ENCODE results near the gene METTL26.

DNA sequence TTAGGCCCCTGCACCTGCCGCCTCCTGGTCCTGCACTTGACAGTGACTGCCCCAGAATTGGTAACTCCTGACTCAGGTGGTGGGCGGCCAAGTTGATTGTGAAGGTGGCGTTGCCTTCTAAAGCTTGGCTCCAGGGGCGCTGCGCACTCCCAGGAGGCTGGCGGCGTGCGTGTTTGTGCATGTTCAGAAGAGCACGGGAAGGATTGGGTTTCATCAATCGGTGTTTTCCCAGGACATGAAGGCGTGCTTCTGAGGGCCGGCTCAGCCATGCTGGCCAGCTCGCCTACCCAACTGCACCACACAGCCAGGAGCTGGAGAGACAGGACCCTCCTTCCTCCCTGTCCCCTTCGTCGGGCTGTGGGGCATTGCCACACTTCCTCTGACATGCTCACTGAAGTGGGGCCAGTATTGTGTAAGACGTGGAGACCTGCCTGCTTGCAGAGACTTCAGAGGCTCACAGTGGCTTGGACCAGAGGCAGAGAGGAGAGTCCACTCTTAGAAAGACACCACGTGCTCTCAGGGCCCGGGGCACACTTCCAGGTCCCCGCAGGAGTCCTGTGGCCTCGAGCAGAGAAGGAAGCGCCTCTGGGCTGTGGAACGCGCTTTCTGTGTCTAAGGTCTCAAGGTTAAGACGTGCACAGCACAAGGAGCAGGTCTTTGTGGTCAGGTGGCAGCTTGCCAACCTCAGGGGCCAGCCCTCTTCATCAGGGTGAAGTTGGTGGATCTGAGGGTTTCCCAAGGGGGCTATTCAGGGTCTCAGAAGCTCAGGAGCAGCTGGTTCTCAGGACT is 43.4 kb downstream of the METTL26 start:
- TF ChIP-seq, protein P1, sequence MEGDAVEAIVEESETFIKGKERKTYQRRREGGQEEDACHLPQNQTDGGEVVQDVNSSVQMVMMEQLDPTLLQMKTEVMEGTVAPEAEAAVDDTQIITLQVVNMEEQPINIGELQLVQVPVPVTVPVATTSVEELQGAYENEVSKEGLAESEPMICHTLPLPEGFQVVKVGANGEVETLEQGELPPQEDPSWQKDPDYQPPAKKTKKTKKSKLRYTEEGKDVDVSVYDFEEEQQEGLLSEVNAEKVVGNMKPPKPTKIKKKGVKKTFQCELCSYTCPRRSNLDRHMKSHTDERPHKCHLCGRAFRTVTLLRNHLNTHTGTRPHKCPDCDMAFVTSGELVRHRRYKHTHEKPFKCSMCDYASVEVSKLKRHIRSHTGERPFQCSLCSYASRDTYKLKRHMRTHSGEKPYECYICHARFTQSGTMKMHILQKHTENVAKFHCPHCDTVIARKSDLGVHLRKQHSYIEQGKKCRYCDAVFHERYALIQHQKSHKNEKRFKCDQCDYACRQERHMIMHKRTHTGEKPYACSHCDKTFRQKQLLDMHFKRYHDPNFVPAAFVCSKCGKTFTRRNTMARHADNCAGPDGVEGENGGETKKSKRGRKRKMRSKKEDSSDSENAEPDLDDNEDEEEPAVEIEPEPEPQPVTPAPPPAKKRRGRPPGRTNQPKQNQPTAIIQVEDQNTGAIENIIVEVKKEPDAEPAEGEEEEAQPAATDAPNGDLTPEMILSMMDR (conservative IDR thresholded peaks at IDR 0.05; ENCODE audit: low read length): no peak
- TF ChIP-seq EZH2phosphoT487 (IDR thresholded peaks at IDR 0.05; ENCODE audit: borderline replicate concordance): no peak

Data from Loucy (cell line).